HEK293 (cell line): ENCODE measurements around the gene GALNT16.

ENCODE experiments used
- CTCF ChIA-PET: fragments of 350-600 bp; formaldehyde crosslinking; extraction: SDS; loops from one replicate; lab custom pipeline; 2021; ENCODE audit warnings: antibody characterized with exemption; lab: Yijun Ruan, JAX
- POLR2A ChIA-PET: fragments of 300-600 bp; formaldehyde crosslinking; extraction: SDS; loops from one replicate; lab custom pipeline; 2020; ENCODE audit warnings: antibody characterized with exemption, inconsistent platforms; lab: Yijun Ruan, JAX
- H3K27ac ChIP-seq: fragments of 200-500 bp; sonication (Bioruptor generic); 2 replicates; pipeline ENCODE4 v1.5.1; 2014; ENCODE audit warnings: low read depth, low read length, control low read depth, inconsistent platforms; ENCODE audit errors: extremely low read depth
- H3K36me3 ChIP-seq, 2 experiments: fragments of 200-500 bp in 1 of 2; sonication (Bioruptor generic) in 1 of 2; 1 replicate in 1 of 2; 2 replicates in 1 of 2; pipeline ENCODE4 v1.5.1; 2014 to 2017; ENCODE audit warnings: inconsistent platforms in 2 of 2, low read length in 2 of 2; ENCODE audit not compliant: control insufficient read depth in 2 of 2, insufficient read depth in 1 of 2
- H3K4me1 ChIP-seq: fragments of 200-500 bp; sonication (Bioruptor generic); 2 replicates; pipeline ENCODE4 v1.5.1; 2014; ENCODE audit warnings: mild to moderate bottlenecking, low read length, inconsistent platforms; ENCODE audit not compliant: control insufficient read depth, insufficient read depth
- H3K4me3 ChIP-seq: 2 replicates; pipeline ENCODE4 v1.5.1; 2011; ENCODE audit warnings: low read depth, mild to moderate bottlenecking, control low read depth, low read length, moderate library complexity
- H3K9me3 ChIP-seq: fragments of 200-500 bp; sonication (Bioruptor generic); 2 replicates; pipeline ENCODE4 v1.5.1; 2014; ENCODE audit warnings: low read depth, low read length, inconsistent platforms; ENCODE audit not compliant: control insufficient read depth, insufficient read depth
- KLF9 ChIP-seq: fragments of 450-650 bp; formaldehyde crosslinking; IDR thresholded peaks from 2 replicates; pipeline ENCODE4 v1.5.1; 2016; ENCODE audit warnings: missing biosample characterization, missing genetic modification characterization, low read depth
- PRDM2 ChIP-seq: fragments of 450-650 bp; formaldehyde crosslinking; IDR thresholded peaks from 2 replicates; pipeline ENCODE4 v1.5.1; 2016; ENCODE audit warnings: missing biosample characterization, missing genetic modification characterization, borderline replicate concordance
- SCRT2 ChIP-seq: fragments of 450-650 bp; formaldehyde crosslinking; IDR thresholded peaks from 2 replicates; pipeline ENCODE4 v1.5.1; 2016; ENCODE audit warnings: missing biosample characterization, missing genetic modification characterization
- ZFP3 ChIP-seq: fragments of 450-650 bp; formaldehyde crosslinking; IDR thresholded peaks from 2 replicates; pipeline ENCODE4 v1.5.1; 2016; ENCODE audit warnings: low read depth, missing biosample characterization, missing genetic modification characterization
- ZNF280D ChIP-seq: fragments of 450-650 bp; formaldehyde crosslinking; IDR thresholded peaks from 2 replicates; pipeline ENCODE4 v1.5.1; 2016; ENCODE audit warnings: missing biosample characterization, missing genetic modification characterization
- ZNF324 ChIP-seq: fragments of 450-650 bp; formaldehyde crosslinking; IDR thresholded peaks from 2 replicates; pipeline ENCODE4 v1.5.1; 2016; ENCODE audit warnings: missing biosample characterization, missing genetic modification characterization
- ZNF488 ChIP-seq: fragments of 450-650 bp; formaldehyde crosslinking; IDR thresholded peaks from 2 replicates; pipeline ENCODE4 v1.5.1; 2016; ENCODE audit warnings: missing biosample characterization, missing genetic modification characterization
- ZNF610 ChIP-seq: fragments of 450-650 bp; formaldehyde crosslinking; IDR thresholded peaks from 2 replicates; pipeline ENCODE4 v1.5.1; 2016; ENCODE audit warnings: missing biosample characterization, missing genetic modification characterization, borderline replicate concordance
- ZNF677 ChIP-seq: fragments of 450-650 bp; IDR thresholded peaks from 2 replicates; pipeline ENCODE4 v1.5.0; 2018; ENCODE audit warnings: missing biosample characterization, mild to moderate bottlenecking, missing genetic modification characterization, moderate library complexity
- ZNF768 ChIP-seq: fragments of 450-650 bp; formaldehyde crosslinking; IDR thresholded peaks from 2 replicates; pipeline ENCODE4 v1.5.1; 2018; ENCODE audit warnings: missing biosample characterization, mild to moderate bottlenecking, missing genetic modification characterization
- ZNF776 ChIP-seq: fragments of 450-650 bp; formaldehyde crosslinking; IDR thresholded peaks from 2 replicates; pipeline ENCODE4 v1.5.0; 2017; ENCODE audit warnings: missing biosample characterization, missing genetic modification characterization, borderline replicate concordance
- ZNF791 ChIP-seq: fragments of 450-650 bp; formaldehyde crosslinking; IDR thresholded peaks from 2 replicates; pipeline ENCODE4 v1.5.1; 2016; ENCODE audit warnings: missing biosample characterization, missing genetic modification characterization
- ZNF830 ChIP-seq: fragments of 450-650 bp; IDR thresholded peaks from 2 replicates; pipeline ENCODE4 v1.5.0; 2018; ENCODE audit warnings: missing biosample characterization, missing genetic modification characterization, low read depth, mild to moderate bottlenecking, moderate library complexity

Gene GALNT16

GRCh38 chr14:69331206-69331605 lies 71.2 kb downstream of the GALNT16 start:
- TF ChIP-seq ZFP3 (tag by site-specific recombination) (no peak), PRDM2 (tag by site-specific recombination) (no peak), ZNF610 (no peak), ZNF776 (no peak), ZNF791 (tag by site-specific recombination) (no peak), ZNF830 (no peak), ZNF677 (tag by site-specific recombination) (no peak), ZNF488 (no peak), ZNF324 (tag by site-specific recombination) (no peak)
- Histone ChIP-seq H3K27ac (no peak overlapping the region), H3K36me3 (peaks cover 0 to 8% of the 10 kb centered on the region in 2 experiments; a peak in 1 of 3 replicates), H3K4me3 (no peak overlapping the region), H3K9me3 (no peaks in the 10 kb centered on the region), H3K4me1 (no peaks in the 10 kb centered on the region)
- POLR2A ChIA-PET = no interaction called here
- CTCF ChIA-PET = interaction anchor here (1.2 kb wide), 1 partner anchor 41 kb away, joined by 3 read pairs; no protein-coding TSS in a partner anchor

GRCh38 chr14:69332782-69333395 lies 72.9 kb downstream of the GALNT16 start:
- Histone ChIP-seq H3K36me3 (peaks cover 0 to 2% of the 10 kb centered on the region in 2 experiments; a peak in 1 of 3 replicates), H3K4me1 (no peaks in the 10 kb centered on the region), H3K27ac (no peak overlapping the region), H3K4me3 (no peak overlapping the region), H3K9me3 (no peaks in the 10 kb centered on the region)
- ChIA-PET POLR2A (no interaction called here), CTCF (no interaction called here)
- TF ChIP-seq ZNF610 (no peak), KLF9 (tag by site-specific recombination) (no peak), SCRT2 (tag by site-specific recombination) (no peak)

- H3K4me1 ChIP-seq = no peaks in the 10 kb centered on the region
- TF ChIP-seq ZNF280D (tag by site-specific recombination) (no peak), ZNF768 (0 out of 2 replicates have a peak, but pooled peaks have one; percentile 27)
- no peak overlapping the region for H3K27ac ChIP-seq
- CTCF ChIA-PET = interaction anchor here (1.6 kb wide), 1 partner anchor 13 kb away, joined by 6 read pairs; no protein-coding TSS in a partner anchor
- POLR2A ChIA-PET = no interaction called here
- no peak overlapping the region for H3K4me3 ChIP-seq
- H3K36me3 ChIP-seq = peaks cover 0 to 2% of the 10 kb centered on the region in 2 experiments; a peak in 1 of 3 replicates
- H3K9me3 ChIP-seq = no peaks in the 10 kb centered on the region
These were observed 73.9 kb downstream of the GALNT16 start for GRCh38 chr14:69333791-69334337.
